IMR-90 (cell line): ENCODE measurements around the gene TTLL9. TPM values are rescaled to one million over a fixed set of nuclear protein-coding genes. Genes with fewer than 3 reads are reported as not detected.

Experiments used
- ATAC-seq: fragments of 200-7000 bp; cut with Tn5 transposase; 2 replicates; pipeline ENCODE4 v1.9.1; 2020; ENCODE audit warnings: low read depth, mild to moderate bottlenecking, moderate library complexity
- BruUV-seq: library from RNA; stranded (reverse); fragments of 400-500 nt; replicated peaks from 2 replicates; lab custom pipeline; 2021; lab: Mats Ljungman, UMichigan
- CTCF ChIA-PET: fragments of 300-600 bp; formaldehyde crosslinking; extraction: SDS; loops from one replicate; lab custom pipeline; 2021; ENCODE audit warnings: antibody characterized with exemption; lab: Yijun Ruan, JAX
- POLR2A ChIA-PET: fragments of 300-600 bp; sonication (Branson Sonifier 250); formaldehyde crosslinking; loops from one replicate; lab custom pipeline; 2022; ENCODE audit warnings: antibody characterized with exemption; ENCODE audit not compliant: unreplicated experiment; lab: Charles Lee
- DNase-seq: peaks from one replicate; pipeline ENCODE4 v3.0.0; 2013
- H2AFZ ChIP-seq: replicated peaks from 2 replicates; pipeline ENCODE3; 2013; ENCODE audit warnings: low read length, mild to moderate bottlenecking; ENCODE audit not compliant: poor library complexity
- H2AK5ac ChIP-seq: 2 replicates; pipeline ENCODE4 v1.6.1; 2013; ENCODE audit warnings: low read depth, low read length, inconsistent platforms
- H2AK9ac ChIP-seq: replicated peaks from 2 replicates; pipeline ENCODE3; 2013; ENCODE audit warnings: mild to moderate bottlenecking, low read depth, low read length, moderate library complexity; ENCODE audit not compliant: poor library complexity
- H2BK120ac ChIP-seq: 2 replicates; pipeline ENCODE4 v1.6.1; 2013; ENCODE audit warnings: low read depth, low read length, inconsistent platforms
- H2BK15ac ChIP-seq: 3 replicates; pipeline ENCODE4 v1.6.1; 2013; ENCODE audit warnings: low read depth, low read length, inconsistent platforms
- H2BK20ac ChIP-seq: 2 replicates; pipeline ENCODE4 v1.6.1; 2013; ENCODE audit warnings: low read depth, mild to moderate bottlenecking, inconsistent platforms, low read length, moderate library complexity
- H2BK5ac ChIP-seq: 2 replicates; pipeline ENCODE4 v1.6.1; 2013; ENCODE audit warnings: mild to moderate bottlenecking, low read depth, low read length, inconsistent platforms; ENCODE audit not compliant: poor library complexity, severe bottlenecking
- H3K14ac ChIP-seq: replicated peaks from 2 replicates; pipeline ENCODE4 v1.6.1; 2013; ENCODE audit warnings: low read depth, low read length, inconsistent platforms
- H3K18ac ChIP-seq: 2 replicates; pipeline ENCODE4 v1.6.1; 2013; ENCODE audit warnings: low read depth, low read length, control low read depth
- H3K23ac ChIP-seq: 2 replicates; pipeline ENCODE4 v1.6.1; 2013; ENCODE audit warnings: low read depth, low read length, inconsistent platforms
- H3K27ac ChIP-seq: 2 replicates; pipeline ENCODE4 v1.5.1; 2013; ENCODE audit warnings: mild to moderate bottlenecking, control low read depth, low read length; ENCODE audit not compliant: insufficient read depth
- H3K27me3 ChIP-seq: 2 replicates; pipeline ENCODE4 v1.6.1; 2013; ENCODE audit warnings: low read length; ENCODE audit not compliant: control insufficient read depth, insufficient read depth
- H3K36me3 ChIP-seq: 2 replicates; pipeline ENCODE4 v1.6.1; 2013; ENCODE audit warnings: low read length, mixed read lengths; ENCODE audit not compliant: control insufficient read depth, insufficient read depth
- H3K4ac ChIP-seq: 2 replicates; pipeline ENCODE4 v1.6.1; 2013; ENCODE audit warnings: low read depth, low read length, inconsistent platforms
- H3K4me1 ChIP-seq: 2 replicates; pipeline ENCODE4 v1.6.1; 2013; ENCODE audit warnings: low read length, mixed read lengths; ENCODE audit not compliant: control insufficient read depth, insufficient read depth
- H3K4me2 ChIP-seq: 2 replicates; pipeline ENCODE4 v1.6.1; 2013; ENCODE audit warnings: low read depth, mild to moderate bottlenecking, control low read depth, low read length, moderate library complexity
- H3K4me3 ChIP-seq: 2 replicates; pipeline ENCODE4 v1.5.1; 2013; ENCODE audit warnings: low read depth, mild to moderate bottlenecking, control low read depth, low read length, moderate library complexity; ENCODE audit not compliant: insufficient read depth
- H3K56ac ChIP-seq: 2 replicates; pipeline ENCODE4 v1.6.1; 2013; ENCODE audit warnings: low read length, inconsistent platforms; ENCODE audit not compliant: insufficient read depth; ENCODE audit errors: extremely low read depth
- H3K79me1 ChIP-seq, 2 experiments: 2 replicates each; pipeline ENCODE4 v1.6.1; 2013; ENCODE audit warnings: low read length in 2 of 2, inconsistent platforms in 1 of 2, low read depth in 1 of 2
- H3K9ac ChIP-seq: 2 replicates; pipeline ENCODE4 v1.6.1; 2013; ENCODE audit warnings: low read depth, low read length, control low read depth
- H3K9me1 ChIP-seq: 2 replicates; pipeline ENCODE4 v1.6.1; 2013; ENCODE audit warnings: low read length, inconsistent platforms; ENCODE audit not compliant: insufficient read depth
- H3K9me3 ChIP-seq: 2 replicates; pipeline ENCODE4 v1.6.1; 2013; ENCODE audit warnings: low read length; ENCODE audit not compliant: control insufficient read depth, insufficient read depth
- H4K20me1 ChIP-seq: 2 replicates; pipeline ENCODE4 v1.6.1; 2013; ENCODE audit warnings: low read length, inconsistent platforms; ENCODE audit not compliant: insufficient read depth
- H4K5ac ChIP-seq: 2 replicates; pipeline ENCODE4 v1.6.1; 2013; ENCODE audit warnings: mild to moderate bottlenecking, low read depth, low read length, control low read depth
- H4K8ac ChIP-seq, 2 experiments: 2 replicates each; pipeline ENCODE4 v1.6.1; 2013; ENCODE audit warnings: low read depth in 2 of 2, low read length in 2 of 2, control low read depth in 1 of 2, inconsistent platforms in 1 of 2
- H4K91ac ChIP-seq: 2 replicates; pipeline ENCODE4 v1.6.1; 2013; ENCODE audit warnings: low read depth, low read length, inconsistent platforms; ENCODE audit not compliant: insufficient read depth
- CTCF ChIP-seq: conservative IDR thresholded peaks from 2 replicates; pipeline ENCODE4 v1.5.1; 2012; ENCODE audit warnings: mild to moderate bottlenecking, low read depth, low read length, improper control_type of control experiment
- MAFK ChIP-seq: IDR thresholded peaks from 2 replicates; pipeline ENCODE4 v1.6.1; 2012; ENCODE audit warnings: low read depth, low read length, improper control_type of control experiment
- NFE2L2 ChIP-seq: fragments of 150-350 bp; IDR thresholded peaks from 2 replicates; pipeline ENCODE4 v1.6.1; 2016; ENCODE audit warnings: low read depth, mild to moderate bottlenecking, low read length
- RAD21 ChIP-seq: IDR thresholded peaks from 2 replicates; pipeline ENCODE4 v1.6.1; 2012; ENCODE audit warnings: low read length, improper control_type of control experiment
- RFX5 ChIP-seq: IDR thresholded peaks from 2 replicates; pipeline ENCODE4 v1.8.0; 2012; ENCODE audit warnings: low read depth, mild to moderate bottlenecking, low read length, moderate library complexity
- USF2 ChIP-seq: fragments of 150-350 bp; IDR thresholded peaks from 2 replicates; pipeline ENCODE4 v1.6.1; 2017; ENCODE audit warnings: mild to moderate bottlenecking, antibody characterized with exemption, low read length, low read depth
- WGBS, 2 experiments: methylation state at CpG; one replicate each; pipeline versions ENCODE4 v1.1.5 to v1.1.7; 2013; ENCODE audit warnings: missing lambda C conversion rate in 2 of 2; ENCODE audit not compliant: insufficient read length in 1 of 2; ENCODE audit errors: extremely low coverage in 2 of 2; 5-methylcytosine and 5-hydroxymethylcytosine counted together
- dilution Hi-C: fragments of 300-500 bp; cut with HindIII; formaldehyde crosslinking; loops from one replicate; pipeline ENCODE4 v1.14.3; 2018; ENCODE audit warnings: low sequenced_read_pairs; ENCODE audit not compliant: unreplicated experiment
- in situ Hi-C: fragments of 300-500 bp; cut with MboI; formaldehyde crosslinking; loops from 3 replicates; pipeline ENCODE4 v1.14.3; 2019; ENCODE audit warnings: low sequenced_read_pairs, inconsistent platforms, mixed read lengths
- intact Hi-C: fragments of 100-400 bp; cut with micrococcal nuclease; formaldehyde crosslinking; loops from 2 replicates; pipeline ENCODE4 v1.10.0; 2022
- polyA plus RNA-seq, 3 experiments: library from polyadenylated mRNA; depleted of rRNA; stranded (reverse); fragments of >200 nt; gene quantifications; 2 replicates each; pipeline ENCODE4 v1.2.3, GENCODE V29; 2012; ENCODE audit warnings: low replicate concordance in 1 of 3
- total RNA-seq: library from RNA; depleted of rRNA; stranded (reverse); fragments of >200 nt; gene quantifications from 2 replicates; pipeline ENCODE4 v1.2.3, GENCODE V29; 2012

Gene TTLL9
- total and polyA plus RNA-seq, 2 of the 4 experiments (the other 2 are of a cell fraction) = not detected

GRCh38 chr20:31991339-31991705 is 120.9 kb downstream of the TTLL9 start:
- dilution Hi-C loops = no loop called here
- Histone ChIP-seq H3K27ac (no peak overlapping the region), H2BK20ac (no peak overlapping the region), H4K91ac (no peak overlapping the region), H2AK5ac (no peak overlapping the region), H2BK5ac (no peak overlapping the region), H2BK15ac (no peak overlapping the region), H4K20me1 (no peaks in the 10 kb centered on the region), H2BK120ac (no peak overlapping the region), H3K79me1 (no peaks in the 10 kb centered on the region), H3K56ac (no peak overlapping the region), H4K8ac (no peak overlapping the region), H4K5ac (no peak overlapping the region), H3K23ac (no peak overlapping the region), H3K4me2 (no peak overlapping the region), H3K4me3 (no peak overlapping the region), H2AK9ac (no peak overlapping the region), H3K27me3 (peaks cover 50% of the 10 kb centered on the region), H3K4me1 (no peaks in the 10 kb centered on the region), H3K9ac (no peak overlapping the region), H2AFZ (no peak overlapping the region), H3K36me3 (no peaks in the 10 kb centered on the region), H3K14ac (no peak overlapping the region), H3K9me3 (no peaks in the 10 kb centered on the region), H3K4ac (no peak overlapping the region), H3K9me1 (no peaks in the 10 kb centered on the region; the same call in 1 of the 2 replicates), H3K18ac (no peak overlapping the region)
- intact Hi-C loops = no loop called here
- no peak for ATAC-seq
- DNase-seq = no peak
- ChIA-PET POLR2A (no interaction called here), CTCF (no interaction called here)
- BruUV-seq = no TSS peak
- TF ChIP-seq CTCF (no peak), RFX5 (no peak), RAD21 (no peak), NFE2L2 (no peak), USF2 (no peak), MAFK (no peak)
- no CpG with 5 or more reads among the region's 1 CpG for WGBS, 2 experiments
- in situ Hi-C loops = no loop called here
